Calu3 (cell line): ENCODE data around the gene GPER1. TPM values are rescaled to one million over a fixed set of nuclear protein-coding genes. Genes with fewer than 3 reads are reported as not detected.

Experiments used
- BruUV-seq: library from RNA; stranded (reverse); fragments of 400-500 nt; replicated peaks from 2 replicates; lab custom pipeline; 2021; lab: Mats Ljungman, UMichigan
- CTCF ChIA-PET: fragments of 300-600 bp; sonication (Branson Sonifier 250); formaldehyde crosslinking; loops from one replicate; lab custom pipeline; 2022; ENCODE audit warnings: antibody characterized with exemption; lab: Charles Lee
- DNase-seq: peaks from one replicate; pipeline ENCODE4 v3.0.0; 2022
- H3K27ac Mint-ChIP-seq: one replicate; pipeline ENCODE4 v1.8.0; 2022; ENCODE audit warnings: mixed read lengths; ENCODE audit not compliant: unreplicated experiment
- H3K27me3 Mint-ChIP-seq: one replicate; pipeline ENCODE4 v1.8.0; 2022; ENCODE audit warnings: mixed read lengths; ENCODE audit not compliant: unreplicated experiment
- H3K36me3 Mint-ChIP-seq: one replicate; pipeline ENCODE4 v1.8.0; 2022; ENCODE audit warnings: mild to moderate bottlenecking, moderate library complexity, mixed read lengths; ENCODE audit not compliant: insufficient read depth, unreplicated experiment
- H3K4me1 Mint-ChIP-seq: one replicate; pipeline ENCODE4 v1.8.0; 2022; ENCODE audit warnings: mild to moderate bottlenecking, low read depth, mixed read lengths; ENCODE audit not compliant: unreplicated experiment
- H3K4me3 Mint-ChIP-seq: one replicate; pipeline ENCODE4 v1.8.0; 2022; ENCODE audit warnings: mild to moderate bottlenecking, low read depth, moderate library complexity, mixed read lengths; ENCODE audit not compliant: unreplicated experiment
- H3K9me3 Mint-ChIP-seq: one replicate; pipeline ENCODE4 v1.8.0; 2022; ENCODE audit warnings: low read depth, mixed read lengths; ENCODE audit not compliant: unreplicated experiment
- CTCF ChIP-seq: fragments of 200-600 bp; IDR thresholded peaks from one replicate; pipeline ENCODE4 v1.8.0; 2022; ENCODE audit warnings: antibody characterized with exemption; ENCODE audit not compliant: unreplicated experiment
- intact Hi-C: fragments of 100-400 bp; cut with micrococcal nuclease; formaldehyde crosslinking; loops from one replicate; pipeline ENCODE4 v1.10.0; 2022; ENCODE audit not compliant: unreplicated experiment
- total RNA-seq: library from RNA; stranded (reverse); gene quantifications from 2 replicates; pipeline ENCODE4 v1.2.3, GENCODE V29; 2022

The GPER1 gene
- total RNA-seq, 1 experiment from 2014 or later, result 0.26 TPM

- peaks cover 7% of the 10 kb centered on the region for H3K36me3 Mint-ChIP-seq
- BruUV-seq, result no TSS peak
- H3K27me3 Mint-ChIP-seq, result no peaks in the 10 kb centered on the region
- no peak overlapping the region for H3K4me3 Mint-ChIP-seq
- CTCF ChIA-PET, result interaction anchor here (0.7 kb wide), 1 partner anchor 14 kb away, joined by 3 read pairs; no protein-coding TSS in a partner anchor
- no peak overlapping the region for H3K27ac Mint-ChIP-seq
- H3K9me3 Mint-ChIP-seq, result no peaks in the 10 kb centered on the region
- DNase-seq, result no peak
- H3K4me1 Mint-ChIP-seq, result peaks cover 8% of the 10 kb centered on the region
- TF ChIP-seq CTCF, result no peak
- intact Hi-C loops, result no loop called here
Observed at GRCh38 chr7:1079546-1079945, 8.4 kb upstream of the GPER1 start.

- Mint-ChIP-seq H3K27me3 (no peaks in the 10 kb centered on the region), H3K27ac (no peak overlapping the region), H3K4me3 (no peak overlapping the region), H3K9me3 (no peaks in the 10 kb centered on the region), H3K4me1 (peaks cover 8% of the 10 kb centered on the region), H3K36me3 (peaks cover 4% of the 10 kb centered on the region)
- BruUV-seq, result no TSS peak
- intact Hi-C loops, result no loop called here
- CTCF ChIA-PET, result no interaction called here
- TF ChIP-seq CTCF, result no peak
- DNase-seq, result no peak
Observed at GRCh38 chr7:1080252-1080920, 7.5 kb upstream of the GPER1 start.

GRCh38 chr7:1080921-1081255 lies 7.0 kb upstream of the GPER1 start:
- no peak for DNase-seq
- CTCF ChIA-PET, result no interaction called here
- Mint-ChIP-seq H3K4me1 (peaks cover 5% of the 10 kb centered on the region), H3K4me3 (no peak overlapping the region), H3K27ac (no peak overlapping the region), H3K9me3 (no peaks in the 10 kb centered on the region), H3K27me3 (no peaks in the 10 kb centered on the region), H3K36me3 (peaks cover 2% of the 10 kb centered on the region)
- no TSS peak for BruUV-seq
- no peak for TF ChIP-seq CTCF
- intact Hi-C loops, result no loop called here

GRCh38 chr7:1081336-1081735 lies 6.6 kb upstream of the GPER1 start:
- BruUV-seq, result no TSS peak

More at GRCh38 chr7:1081336-1081735, 6.6 kb upstream of the GPER1 start:
- Mint-ChIP-seq H3K36me3 (no peaks in the 10 kb centered on the region), H3K27me3 (no peaks in the 10 kb centered on the region), H3K27ac (no peak overlapping the region), H3K9me3 (no peaks in the 10 kb centered on the region), H3K4me3 (no peak overlapping the region), H3K4me1 (peaks cover under 1% of the 10 kb centered on the region)
- no peak for TF ChIP-seq CTCF
- CTCF ChIA-PET, result no interaction called here
- intact Hi-C loops, result no loop called here
- no peak for DNase-seq
